HG02852 (cell line): Measurements from ENCODE around the gene FKRP.
"Not testable (repeated sequence)": the region's sequence is repeated elsewhere in the genome, so short reads cannot be mapped to it uniquely, and the experiment has no call there.

ENCODE experiments used
- ATAC-seq: cut with Tn5 transposase; IDR thresholded peaks from one replicate; pipeline ENCODE4 v1.9.1; 2021; ENCODE audit warnings: mild to moderate bottlenecking, moderate library complexity; ENCODE audit not compliant: unreplicated experiment

FKRP gene

GRCh38 chr19:46755853-46756543, 10.1 kb downstream of the FKRP start:
- ATAC-seq: no peak

- no peak for ATAC-seq
These were observed 10.7 kb downstream of the FKRP start for GRCh38 chr19:46756544-46756888.

- no peak for ATAC-seq
These were observed 13.3 kb downstream of the FKRP start for GRCh38 chr19:46759206-46759605.

DNA sequence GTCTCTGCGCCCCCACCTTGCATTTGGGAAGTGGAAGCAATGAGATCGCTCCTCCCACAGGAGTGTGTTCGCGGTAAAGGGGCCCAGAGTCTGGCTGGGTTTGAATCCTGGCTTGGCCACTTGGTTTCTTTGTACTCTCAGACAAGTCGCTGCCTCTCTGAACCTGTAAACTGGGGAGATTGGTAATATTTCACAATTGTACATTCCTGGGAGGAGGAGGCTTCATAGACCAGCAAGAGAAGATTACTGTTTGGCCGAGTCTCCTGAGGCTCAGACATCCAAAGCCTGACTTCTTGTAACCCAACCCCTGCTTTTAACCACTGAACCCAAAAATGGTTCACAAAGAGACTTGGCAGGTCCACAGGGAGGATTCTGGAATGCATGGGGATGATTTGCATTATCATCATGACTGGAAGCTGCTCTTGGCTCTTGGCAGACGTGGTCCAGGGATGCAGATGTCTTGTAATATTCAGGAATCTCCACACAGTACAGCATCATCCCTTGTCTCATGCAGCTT, 14.0 kb downstream of the FKRP start:
- no peak for ATAC-seq

GRCh38 chr19:46760363-46760762, 14.5 kb downstream of the FKRP start:
- ATAC-seq: no peak

DNA sequence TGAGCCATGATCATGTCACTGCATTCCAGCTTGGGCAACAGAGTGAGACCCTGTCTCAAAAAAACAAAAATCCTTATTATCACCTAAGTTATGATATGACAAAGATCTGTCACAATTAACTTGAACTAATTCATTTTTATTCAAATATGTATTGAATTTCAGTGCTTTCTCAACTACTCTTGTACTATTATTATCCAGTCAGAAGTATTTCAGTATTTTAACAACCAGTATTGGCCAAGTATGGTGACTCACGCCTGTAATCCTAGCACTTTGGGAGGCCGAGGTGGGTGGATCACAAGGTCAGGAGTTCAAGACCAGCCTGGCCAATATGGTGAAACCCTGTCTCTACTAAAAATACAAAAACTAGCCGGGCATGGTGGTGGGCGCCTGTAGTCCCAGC, 15.0 kb downstream of the FKRP start:
- ATAC-seq: not testable (repeated sequence)

- no peak for ATAC-seq
These were observed 15.6 kb downstream of the FKRP start for GRCh38 chr19:46761418-46761831.

GRCh38 chr19:46762245-46762890, 16.5 kb downstream of the FKRP start:
- no peak for ATAC-seq

DNA sequence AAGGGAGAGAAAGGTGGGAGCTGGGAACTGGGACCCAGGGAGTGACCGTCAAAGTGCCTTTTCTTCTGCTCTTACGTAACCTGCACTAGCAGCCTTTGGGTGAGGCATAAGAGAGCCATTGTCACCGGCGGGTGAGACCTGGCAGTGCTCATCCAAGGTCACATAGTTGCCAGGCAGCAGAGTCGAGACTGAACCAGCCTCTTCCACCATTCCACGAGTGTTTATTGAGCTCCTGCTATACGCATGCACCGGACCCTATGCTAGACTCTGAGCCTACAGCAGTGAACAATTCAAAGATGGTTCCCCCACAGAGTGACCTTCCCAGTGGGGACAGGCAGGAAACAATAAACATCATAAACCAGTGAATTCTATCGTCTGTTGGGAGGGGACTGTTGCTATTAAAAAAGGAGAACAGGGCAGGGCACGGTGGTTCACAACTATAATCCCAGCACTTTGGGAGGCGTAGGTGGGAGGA, 19.0 kb downstream of the FKRP start:
- ATAC-seq: no peak

GRCh38 chr19:46766569-46767317, 20.9 kb downstream of the FKRP start:
- no peak for ATAC-seq

DNA sequence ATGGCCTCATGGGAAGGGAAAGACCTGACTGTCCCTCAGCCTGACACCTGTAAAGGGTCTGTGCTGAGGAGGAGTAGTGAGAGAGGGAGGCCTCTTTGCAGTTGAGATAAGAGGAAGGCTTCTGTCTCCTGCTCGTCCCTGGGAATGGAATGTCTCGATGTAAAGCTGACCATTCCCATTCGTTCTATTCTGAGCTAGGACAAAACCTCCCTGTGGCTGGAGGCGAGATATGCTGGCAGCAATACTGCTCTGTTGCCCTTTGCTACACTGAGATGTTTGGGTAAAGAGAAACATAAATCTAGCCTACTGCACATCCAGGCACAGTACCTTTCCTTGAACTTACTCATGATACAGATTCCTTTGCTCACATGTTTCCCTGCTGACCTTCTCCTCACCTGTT, 22.9 kb downstream of the FKRP start:
- ATAC-seq: not testable (repeated sequence)

- ATAC-seq: no peak
These were observed 26.5 kb downstream of the FKRP start for GRCh38 chr19:46772170-46773017.

GRCh38 chr19:46773018-46773399, 27.2 kb downstream of the FKRP start:
- no peak for ATAC-seq

DNA sequence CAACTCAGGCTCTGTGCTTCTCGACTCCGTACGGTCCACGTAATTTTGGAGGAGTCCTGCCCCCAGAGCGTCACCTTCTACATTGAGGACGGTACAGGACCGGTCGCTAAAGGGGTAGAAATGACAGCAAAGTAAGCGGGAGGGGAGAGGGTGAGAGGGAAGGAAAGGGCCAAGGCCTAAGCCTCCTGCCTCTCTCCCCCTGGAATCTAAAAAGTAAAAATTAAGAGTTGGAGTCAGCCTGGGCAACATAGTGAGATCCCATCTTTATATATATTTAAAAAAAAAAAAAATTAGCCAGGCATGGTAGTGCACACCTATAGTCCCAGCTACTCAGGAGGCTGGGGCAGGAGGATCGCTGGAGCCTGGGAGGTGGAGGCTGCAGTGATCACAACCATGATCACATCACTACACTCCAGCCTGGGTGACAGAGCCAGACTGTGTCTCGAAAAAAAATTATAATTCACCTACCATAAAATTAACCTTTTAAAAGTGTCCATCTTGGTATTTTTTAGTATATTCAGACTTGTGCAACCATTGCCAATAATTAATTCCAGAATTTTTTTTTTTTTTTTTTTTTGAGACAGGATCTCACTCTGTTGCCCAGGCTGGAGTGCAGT, 29.9 kb downstream of the FKRP start:
- ATAC-seq: no peak

GRCh38 chr19:46776927-46777911, 31.4 kb downstream of the FKRP start:
- ATAC-seq: no peak

GRCh38 chr19:46777956-46778645, 32.2 kb downstream of the FKRP start:
- ATAC-seq: not testable (repeated sequence)

- no peak for ATAC-seq
These were observed 36.6 kb downstream of the FKRP start for GRCh38 chr19:46782355-46783019.

DNA sequence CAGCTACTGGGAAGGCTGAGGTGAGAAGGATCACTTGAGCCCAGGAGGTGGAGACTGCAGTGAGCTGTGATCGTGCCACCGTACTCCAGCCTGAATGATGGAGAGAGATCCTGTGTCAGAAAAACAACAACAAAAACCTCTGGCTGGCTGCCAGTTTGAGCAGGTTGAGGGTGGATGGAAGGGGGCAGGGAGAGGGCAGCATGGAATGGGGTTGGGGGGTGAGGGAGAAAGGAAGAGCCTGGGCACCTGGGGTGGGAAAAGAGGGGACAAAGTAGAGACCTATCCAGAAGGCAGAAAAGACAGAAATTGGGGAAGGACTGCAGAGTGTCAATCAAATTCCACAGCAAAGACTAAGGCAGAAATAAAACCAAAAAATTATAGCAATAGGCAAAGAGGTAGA, 37.8 kb downstream of the FKRP start:
- ATAC-seq: no peak
